Muscle of leg (tissue), 11 donors: ENCODE data around the gene FGGY. TPM values are rescaled to one million over a fixed set of nuclear protein-coding genes. Genes with fewer than 3 reads are reported as not detected.
"Not testable (repeated sequence)": the region's sequence is repeated elsewhere in the genome, so short reads cannot be mapped to it uniquely, and the experiment has no call there.

Experiments used
- DNase-seq: peaks from one replicate; pipeline ENCODE4 v3.0.0; 2013
- H3K27ac ChIP-seq: one replicate; pipeline ENCODE4 v1.5.1; 2013; ENCODE audit warnings: mild to moderate bottlenecking, low read length, control low read depth
- H3K27me3 ChIP-seq: one replicate; pipeline ENCODE4 v1.6.1; 2013; ENCODE audit warnings: low read length; ENCODE audit not compliant: control insufficient read depth, insufficient read depth
- H3K36me3 ChIP-seq: one replicate; pipeline ENCODE4 v1.6.1; 2013; ENCODE audit warnings: low read length; ENCODE audit not compliant: control insufficient read depth, insufficient read depth
- H3K4me1 ChIP-seq: one replicate; pipeline ENCODE4 v1.6.1; 2013; ENCODE audit warnings: low read length; ENCODE audit not compliant: control insufficient read depth, insufficient read depth
- H3K4me3 ChIP-seq: one replicate; pipeline ENCODE4 v1.5.1; 2013; ENCODE audit warnings: low read length, control low read depth
- H3K9me3 ChIP-seq: replicated peaks from 2 replicates; pipeline ENCODE4 v1.6.1; 2013; ENCODE audit warnings: low read depth, low read length; ENCODE audit not compliant: control insufficient read depth
- WGBS: methylation state at CpG from one replicate; pipeline ENCODE4 v1.1.5; 2013; ENCODE audit warnings: missing lambda C conversion rate; ENCODE audit not compliant: insufficient coverage; 5-methylcytosine and 5-hydroxymethylcytosine counted together
- polyA plus RNA-seq, 8 donors: library from polyadenylated mRNA; unstranded; fragments of 120-200 nt; gene quantifications; one replicate each; pipeline versions ENCODE4 v1.2.1 to v1.2.3, GENCODE V29; 2013; ENCODE audit warnings: inconsistent platforms in 1 of 8, low replicate concordance in 1 of 8; ENCODE audit not compliant: insufficient read length in 8 of 8, insufficient read depth in 1 of 8
- total RNA-seq: library from RNA; stranded (reverse); fragments of 120-200 nt; gene quantifications from one replicate; pipeline ENCODE4 v1.2.4, GENCODE V29; 2013

The FGGY gene
- total and polyA plus RNA-seq, 9 donors: 8.0 to 23.7 (median 12.7) TPM

- Histone ChIP-seq H3K4me3 (no peak overlapping the region), H3K27ac (no peak overlapping the region), H3K9me3 (peaks cover 4% of the 10 kb centered on the region), H3K27me3 (no peaks in the 10 kb centered on the region), H3K4me1 (peaks cover 15% of the 10 kb centered on the region), H3K36me3 (no peaks in the 10 kb centered on the region)
- WGBS: 100% methylated on average over 1 of the region's 1 CpG
- DNase-seq: no peak
Measured at GRCh38 chr1:59557549-59557885, 260.6 kb downstream of the FGGY start.

- H3K27me3 ChIP-seq, H3K9me3 ChIP-seq, H3K36me3 ChIP-seq, H3K4me3 ChIP-seq, DNase-seq, H3K27ac ChIP-seq: not testable (repeated sequence)
- 100% methylated on average over 1 of the region's 3 CpGs for WGBS
- peaks cover 15% of the 10 kb centered on the region for H3K4me1 ChIP-seq
Measured at GRCh38 chr1:59558580-59558979, 261.7 kb downstream of the FGGY start.

- H3K4me3 ChIP-seq: no peak overlapping the region
- H3K4me1 ChIP-seq: peaks cover 5% of the 10 kb centered on the region
- no peaks in the 10 kb centered on the region for H3K27me3 ChIP-seq
- 88% methylated on average over 3 of the region's 6 CpGs for WGBS
- H3K27ac ChIP-seq: no peak overlapping the region
- H3K36me3 ChIP-seq: no peaks in the 10 kb centered on the region
- H3K9me3 ChIP-seq: peaks cover 4% of the 10 kb centered on the region
- no peak for DNase-seq
Measured at GRCh38 chr1:59560807-59561450, 264.0 kb downstream of the FGGY start.

- H3K9me3 ChIP-seq: peaks cover 4% of the 10 kb centered on the region
- H3K27ac ChIP-seq: no peak overlapping the region
- no peak for DNase-seq
- no peaks in the 10 kb centered on the region for H3K36me3 ChIP-seq
- WGBS: no CpG with 5 or more reads among the region's 1 CpG
- H3K27me3 ChIP-seq: no peaks in the 10 kb centered on the region
- H3K4me3 ChIP-seq: no peak overlapping the region
- H3K4me1 ChIP-seq: peaks cover 4% of the 10 kb centered on the region
Measured at GRCh38 chr1:59561796-59562195, 264.9 kb downstream of the FGGY start.

GRCh38 chr1:59564192-59564891, 267.4 kb downstream of the FGGY start:
- no peaks in the 10 kb centered on the region for H3K27me3 ChIP-seq
- WGBS: 100% methylated on average over 1 of the region's 6 CpGs
- no peak for DNase-seq
- H3K9me3 ChIP-seq: no peaks in the 10 kb centered on the region
- H3K4me3 ChIP-seq: no peak overlapping the region
- H3K36me3 ChIP-seq: no peaks in the 10 kb centered on the region
- H3K4me1 ChIP-seq: no peaks in the 10 kb centered on the region
- H3K27ac ChIP-seq: no peak overlapping the region

- Histone ChIP-seq H3K9me3 (no peaks in the 10 kb centered on the region), H3K27ac (no peak overlapping the region), H3K27me3 (no peaks in the 10 kb centered on the region), H3K4me1 (no peaks in the 10 kb centered on the region), H3K36me3 (no peaks in the 10 kb centered on the region), H3K4me3 (no peak overlapping the region)
- 60% methylated on average over 1 of the region's 5 CpGs for WGBS
- DNase-seq: peak; percentile 29
Measured at GRCh38 chr1:59565611-59566410, 268.9 kb downstream of the FGGY start.

GRCh38 chr1:59568158-59568935, 271.5 kb downstream of the FGGY start:
- Histone ChIP-seq H3K36me3 (no peaks in the 10 kb centered on the region), H3K9me3 (no peaks in the 10 kb centered on the region), H3K4me3 (no peak overlapping the region), H3K27ac (no peak overlapping the region), H3K27me3 (no peaks in the 10 kb centered on the region), H3K4me1 (no peaks in the 10 kb centered on the region)
- peak; percentile 25 for DNase-seq
- 83% methylated on average over 2 of the region's 6 CpGs for WGBS

GRCh38 chr1:59569198-59569597, 272.3 kb downstream of the FGGY start:
- Histone ChIP-seq H3K9me3 (peaks cover 4% of the 10 kb centered on the region), H3K36me3 (no peaks in the 10 kb centered on the region), H3K27me3 (no peaks in the 10 kb centered on the region), H3K4me3 (no peak overlapping the region), H3K4me1 (no peaks in the 10 kb centered on the region), H3K27ac (no peak overlapping the region)
- no CpG with 5 or more reads among the region's 2 CpGs for WGBS
- DNase-seq: no peak

GRCh38 chr1:59570524-59570923, 273.6 kb downstream of the FGGY start:
- H3K4me3 ChIP-seq: no peak overlapping the region
- peaks cover 5% of the 10 kb centered on the region for H3K9me3 ChIP-seq
- no peaks in the 10 kb centered on the region for H3K36me3 ChIP-seq
- DNase-seq: peak; percentile 50
- WGBS: 61% methylated on average over 3 of the region's 3 CpGs
- H3K4me1 ChIP-seq: no peaks in the 10 kb centered on the region
- H3K27ac ChIP-seq: no peak overlapping the region
- H3K27me3 ChIP-seq: no peaks in the 10 kb centered on the region

- H3K36me3 ChIP-seq: no peaks in the 10 kb centered on the region
- H3K9me3 ChIP-seq: peaks cover 5% of the 10 kb centered on the region
- 70% methylated on average over 2 of the region's 2 CpGs for WGBS
- H3K4me3 ChIP-seq: no peak overlapping the region
- no peaks in the 10 kb centered on the region for H3K27me3 ChIP-seq
- DNase-seq: no peak
- H3K27ac ChIP-seq: no peak overlapping the region
- H3K4me1 ChIP-seq: no peaks in the 10 kb centered on the region
Measured at GRCh38 chr1:59574085-59574484, 277.2 kb downstream of the FGGY start.
